ENCODE data around the gene TRIM15.

The TRIM15 gene

GRCh38 chr6:30144811-30145210 is 18.5 kb upstream of the TRIM15 start:
- in situ Hi-C loops (cut with HindIII; ENCODE audit: low sequenced_read_pairs): no loop called here

- in situ Hi-C loops (cut with HindIII; ENCODE audit: low sequenced_read_pairs): no loop called here
Observed at GRCh38 chr6:30145818-30146217, 17.5 kb upstream of the TRIM15 start.

GRCh38 chr6:30147096-30147495 is 16.2 kb upstream of the TRIM15 start:
- in situ Hi-C loops (cut with HindIII; ENCODE audit: low sequenced_read_pairs): no loop called here

- in situ Hi-C loops (cut with HindIII; ENCODE audit: low sequenced_read_pairs): no loop called here
Observed at GRCh38 chr6:30149234-30149633, 14.1 kb upstream of the TRIM15 start.

- in situ Hi-C loops (cut with HindIII; ENCODE audit: low sequenced_read_pairs): loop anchor here (10.0 kb wide), 1 partner anchor 55 kb away; no protein-coding TSS in a partner anchor
Observed at GRCh38 chr6:30149858-30150550, 13.3 kb upstream of the TRIM15 start.

- in situ Hi-C loops (cut with HindIII; ENCODE audit: low sequenced_read_pairs): loop anchor here (10.0 kb wide), 1 partner anchor 56 kb away; no protein-coding TSS in a partner anchor
Observed at GRCh38 chr6:30150671-30151395, 12.5 kb upstream of the TRIM15 start.

GRCh38 chr6:30151580-30151979 is 11.8 kb upstream of the TRIM15 start:
- in situ Hi-C loops (cut with HindIII; ENCODE audit: low sequenced_read_pairs): loop anchor here (10.0 kb wide), 1 partner anchor 57 kb away; no protein-coding TSS in a partner anchor

- in situ Hi-C loops (cut with HindIII; ENCODE audit: low sequenced_read_pairs): loop anchor here (10.0 kb wide), 1 partner anchor 57 kb away; no protein-coding TSS in a partner anchor
Observed at GRCh38 chr6:30152016-30152673, 11.2 kb upstream of the TRIM15 start.

GRCh38 chr6:30152910-30153610 is 10.3 kb upstream of the TRIM15 start:
- in situ Hi-C loops (cut with HindIII; ENCODE audit: low sequenced_read_pairs): loop anchor here (10.0 kb wide), 1 partner anchor 58 kb away; no protein-coding TSS in a partner anchor

GRCh38 chr6:30154061-30154460 is 9.3 kb upstream of the TRIM15 start:
- in situ Hi-C loops (cut with HindIII; ENCODE audit: low sequenced_read_pairs): loop anchor here (10.0 kb wide), 1 partner anchor 59 kb away; no protein-coding TSS in a partner anchor

GRCh38 chr6:30154709-30155519 is 8.4 kb upstream of the TRIM15 start:
- in situ Hi-C loops (cut with HindIII; ENCODE audit: low sequenced_read_pairs): loop anchor here (10.0 kb wide), 1 partner anchor 60 kb away; no protein-coding TSS in a partner anchor

GRCh38 chr6:30155520-30156261 is 7.7 kb upstream of the TRIM15 start:
- in situ Hi-C loops (cut with HindIII; ENCODE audit: low sequenced_read_pairs): loop anchor here (10.0 kb wide), 1 partner anchor 61 kb away; no protein-coding TSS in a partner anchor

- in situ Hi-C loops (cut with HindIII; ENCODE audit: low sequenced_read_pairs): loop anchor here (10.0 kb wide), 1 partner anchor 61 kb away; no protein-coding TSS in a partner anchor
Observed at GRCh38 chr6:30156262-30156599, 7.1 kb upstream of the TRIM15 start.

- in situ Hi-C loops (cut with HindIII; ENCODE audit: low sequenced_read_pairs): loop anchor here (10.0 kb wide), 1 partner anchor 62 kb away; no protein-coding TSS in a partner anchor
Observed at GRCh38 chr6:30156774-30157173, 6.6 kb upstream of the TRIM15 start.

GRCh38 chr6:30157581-30157980 is 5.8 kb upstream of the TRIM15 start:
- in situ Hi-C loops (cut with HindIII; ENCODE audit: low sequenced_read_pairs): loop anchor here (10.0 kb wide), 1 partner anchor 63 kb away; no protein-coding TSS in a partner anchor

GRCh38 chr6:30157999-30158398 is 5.3 kb upstream of the TRIM15 start:
- in situ Hi-C loops (cut with HindIII; ENCODE audit: low sequenced_read_pairs): loop anchor here (10.0 kb wide), 1 partner anchor 63 kb away; no protein-coding TSS in a partner anchor

GRCh38 chr6:30158475-30159040 is 4.8 kb upstream of the TRIM15 start:
- in situ Hi-C loops (cut with HindIII; ENCODE audit: low sequenced_read_pairs): loop anchor here (10.0 kb wide), 1 partner anchor 64 kb away; no protein-coding TSS in a partner anchor

GRCh38 chr6:30160008-30160784 is 3.1 kb upstream of the TRIM15 start:
- in situ Hi-C loops (cut with HindIII; ENCODE audit: low sequenced_read_pairs): no loop called here

Measured in endothelial cell of hepatic sinusoid (primary cell).